Activated T-helper 1 cell treated with anti-CD3 and anti-CD28 coated beads, Interleukin-12 subunit alpha, Interleukin-12 subunit beta, Interleukin-2, Interleukin-4 antibody, amounts not matched to agents 30 ng/mL and 10 ng/mL and 1 ng/mL, durations not matched to agents 14 hours and 24 hours and 36 hours (primary cell): ENCODE measurements around the gene RPS8. TPM values are rescaled to one million over a fixed set of nuclear protein-coding genes. Genes with fewer than 3 reads are reported as not detected.
"Not testable (repeated sequence)": the region's sequence is repeated elsewhere in the genome, so short reads cannot be mapped to it uniquely, and the experiment has no call there.

ENCODE experiments used
- DNase-seq: peaks from one replicate; pipeline ENCODE4 v3.0.0; 2021; ENCODE audit warnings: low spot score
- H3K27ac Mint-ChIP-seq: one replicate; pipeline ENCODE4 v1.8.0; 2021; ENCODE audit warnings: mild to moderate bottlenecking, mixed read lengths
- H3K27me3 Mint-ChIP-seq: one replicate; pipeline ENCODE4 v1.8.0; 2022; ENCODE audit warnings: mild to moderate bottlenecking, moderate library complexity, mixed read lengths; ENCODE audit not compliant: insufficient read depth
- H3K36me3 Mint-ChIP-seq: one replicate; pipeline ENCODE4 v1.8.0; 2021; ENCODE audit warnings: low read depth, mixed read lengths
- H3K4me1 Mint-ChIP-seq: one replicate; pipeline ENCODE4 v1.8.0; 2021; ENCODE audit warnings: low read depth, mixed read lengths
- H3K4me3 Mint-ChIP-seq: one replicate; pipeline ENCODE4 v1.8.0; 2021; ENCODE audit warnings: mild to moderate bottlenecking, moderate library complexity, mixed read lengths
- H3K9me3 Mint-ChIP-seq: one replicate; pipeline ENCODE4 v1.8.0; 2021; ENCODE audit warnings: mixed read lengths
- intact Hi-C: fragments of 100-400 bp; cut with micrococcal nuclease; formaldehyde crosslinking; loops from one replicate; pipeline ENCODE4 v1.15.1; 2024
- total RNA-seq: library from RNA; stranded (reverse); gene quantifications from 2 replicates; pipeline ENCODE4 v1.2.3, GENCODE V29; 2022

RPS8 gene
- total RNA-seq, 1 donor from 2014 or later, result 2,172 TPM

DNA sequence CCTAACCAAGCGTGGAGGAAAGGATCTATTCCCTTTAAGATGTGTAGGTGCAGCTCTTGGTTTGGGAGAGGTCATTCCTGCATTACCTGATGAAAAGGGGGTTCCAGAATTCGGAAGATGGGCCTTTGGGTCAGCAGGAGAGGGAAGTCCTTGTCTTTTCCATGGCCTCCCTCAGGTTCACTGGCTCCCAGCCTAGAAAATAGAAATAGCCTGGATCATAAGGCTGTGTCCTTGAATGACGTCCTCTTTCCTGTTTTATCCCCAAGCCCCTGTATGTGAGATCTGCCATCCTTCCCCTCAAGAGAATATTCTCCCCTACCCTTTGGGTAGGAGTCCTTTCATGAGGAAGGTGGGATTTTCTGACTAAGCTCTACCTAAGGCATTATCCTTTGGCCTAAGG, 14.5 kb upstream of the RPS8 start:
- intact Hi-C loops, result no loop called here
- H3K27ac Mint-ChIP-seq, result no peak overlapping the region
- H3K4me3 Mint-ChIP-seq, result no peak overlapping the region
- no peaks in the 10 kb centered on the region for H3K27me3 Mint-ChIP-seq
- DNase-seq, result no peak
- H3K4me1 Mint-ChIP-seq, result peaks cover 4% of the 10 kb centered on the region
- peaks cover 52% of the 10 kb centered on the region for H3K36me3 Mint-ChIP-seq
- H3K9me3 Mint-ChIP-seq, result no peaks in the 10 kb centered on the region

DNA sequence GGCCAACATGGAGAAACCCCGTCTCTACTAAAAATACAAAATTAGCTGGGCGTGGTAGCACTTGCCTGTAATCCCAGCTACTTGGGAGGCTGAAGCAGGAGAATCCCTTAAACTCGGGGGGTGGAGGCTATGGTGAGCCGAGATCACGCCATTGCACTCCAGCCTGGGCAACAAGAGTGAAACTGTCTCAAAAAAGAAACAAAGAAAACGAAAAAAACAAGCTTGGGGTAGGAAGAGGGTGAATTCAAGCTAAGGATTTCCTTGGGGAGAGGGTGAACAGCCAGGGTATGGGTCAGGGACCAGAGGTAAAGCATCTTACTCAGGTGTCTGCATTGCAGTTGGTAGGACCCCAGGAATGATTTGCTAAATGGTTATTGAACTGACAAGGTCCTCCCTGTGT, 8.9 kb upstream of the RPS8 start:
- intact Hi-C loops, H3K27me3 Mint-ChIP-seq, H3K4me1 Mint-ChIP-seq, H3K27ac Mint-ChIP-seq, DNase-seq, H3K4me3 Mint-ChIP-seq, H3K9me3 Mint-ChIP-seq: not testable (repeated sequence)
- peaks cover 27% of the 10 kb centered on the region for H3K36me3 Mint-ChIP-seq

DNA sequence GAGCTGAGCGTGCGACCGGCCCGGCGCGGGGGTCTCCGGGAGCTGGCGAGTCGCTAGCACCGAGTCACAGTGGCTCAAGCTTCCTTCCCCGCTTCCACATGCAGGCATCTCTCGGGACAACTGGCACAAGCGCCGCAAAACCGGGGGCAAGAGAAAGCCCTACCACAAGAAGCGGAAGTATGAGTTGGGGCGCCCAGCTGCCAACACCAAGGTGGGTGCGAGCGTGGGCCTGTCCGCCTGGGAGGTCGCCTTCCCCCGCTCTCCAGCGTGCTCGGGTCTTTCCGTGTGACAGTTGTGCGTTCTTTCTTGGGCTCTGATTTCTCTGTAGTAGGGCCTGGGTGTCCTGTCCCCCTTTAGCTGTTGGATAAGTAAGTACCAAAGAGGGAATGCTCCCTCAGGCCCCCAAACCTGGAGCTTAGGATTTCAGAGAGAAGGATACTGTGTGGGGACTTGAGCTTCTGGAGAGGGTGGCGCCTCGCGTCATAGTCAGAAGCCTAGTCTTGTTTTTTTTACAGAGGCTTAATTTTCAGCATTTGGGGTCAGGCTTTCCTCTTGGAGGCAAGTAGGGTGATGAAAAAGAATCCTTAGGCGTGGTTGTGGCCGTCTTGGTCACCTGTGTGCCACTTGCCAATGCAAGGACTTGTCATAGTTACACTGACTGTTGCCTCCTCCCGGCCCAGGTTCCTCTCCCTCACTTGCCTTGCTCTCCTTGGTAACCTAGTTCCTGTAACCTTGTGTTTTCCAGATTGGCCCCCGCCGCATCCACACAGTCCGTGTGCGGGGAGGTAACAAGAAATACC, 790 bp downstream of the RPS8 start:
- no peak for DNase-seq
- intact Hi-C loops, result loop anchor here (1.0 to 5.0 kb wide), 9 partner anchors 10 to 911 kb away; partner anchors contain the start of genes BTBD19, GPBP1L1, KIF2C and PLK3
- Mint-ChIP-seq H3K27me3 (no peaks in the 10 kb centered on the region), H3K9me3 (no peaks in the 10 kb centered on the region), H3K27ac (peak overlapping the region; percentile 91), H3K4me1 (peaks cover 27% of the 10 kb centered on the region), H3K4me3 (peak overlapping the region; percentile 88), H3K36me3 (peaks cover 52% of the 10 kb centered on the region)

DNA sequence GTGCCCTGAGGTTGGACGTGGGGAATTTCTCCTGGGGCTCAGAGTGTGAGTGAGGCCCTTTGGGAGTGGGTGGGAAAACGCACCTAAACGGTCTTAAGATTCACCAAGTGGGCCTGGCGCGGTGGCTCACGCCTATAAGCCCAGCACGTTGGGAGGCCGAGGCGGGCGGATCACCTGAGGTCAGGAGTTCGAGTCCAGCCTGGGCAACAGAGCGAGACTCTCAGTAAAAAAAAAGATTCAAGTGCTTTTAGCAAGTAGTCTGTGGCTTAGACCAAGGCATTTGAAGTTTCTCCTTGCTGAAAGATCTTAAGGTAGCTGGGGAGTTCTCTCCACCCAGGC, 1.4 kb downstream of the RPS8 start:
- no peak for DNase-seq
- Mint-ChIP-seq H3K36me3 (peaks cover 57% of the 10 kb centered on the region), H3K4me1 (peaks cover 33% of the 10 kb centered on the region), H3K4me3 (peak overlapping the region; percentile 88), H3K27ac (peak overlapping the region; percentile 91), H3K9me3 (no peaks in the 10 kb centered on the region), H3K27me3 (no peaks in the 10 kb centered on the region)
- intact Hi-C loops, result loop anchor here (5.0 kb wide), 1 partner anchor 911 kb away; the partner anchor contains the start of genes GPBP1L1 and TMEM69

DNA sequence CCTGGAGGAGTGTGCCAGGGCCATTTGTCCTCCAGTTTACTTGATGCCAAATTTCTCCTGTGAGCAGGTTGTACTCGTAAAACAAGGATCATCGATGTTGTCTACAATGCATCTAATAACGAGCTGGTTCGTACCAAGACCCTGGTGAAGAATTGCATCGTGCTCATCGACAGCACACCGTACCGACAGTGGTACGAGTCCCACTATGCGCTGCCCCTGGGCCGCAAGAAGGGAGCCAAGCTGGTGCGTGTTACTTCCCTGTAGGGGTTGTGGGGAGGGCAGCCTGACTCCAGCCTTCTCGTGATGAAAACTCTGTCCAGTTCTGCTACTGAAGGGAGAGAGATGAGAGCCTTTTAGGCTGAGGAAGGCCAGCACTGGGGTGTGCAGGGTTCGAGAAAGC, 2.2 kb downstream of the RPS8 start:
- Mint-ChIP-seq H3K27me3 (no peaks in the 10 kb centered on the region), H3K4me1 (peaks cover 33% of the 10 kb centered on the region), H3K27ac (peak overlapping the region; percentile 42), H3K9me3 (no peaks in the 10 kb centered on the region), H3K4me3 (peak overlapping the region; percentile 88), H3K36me3 (peaks cover 61% of the 10 kb centered on the region)
- no peak for DNase-seq
- intact Hi-C loops, result loop anchor here (5.0 kb wide), 1 partner anchor 910 kb away; the partner anchor contains the start of genes GPBP1L1 and TMEM69

DNA sequence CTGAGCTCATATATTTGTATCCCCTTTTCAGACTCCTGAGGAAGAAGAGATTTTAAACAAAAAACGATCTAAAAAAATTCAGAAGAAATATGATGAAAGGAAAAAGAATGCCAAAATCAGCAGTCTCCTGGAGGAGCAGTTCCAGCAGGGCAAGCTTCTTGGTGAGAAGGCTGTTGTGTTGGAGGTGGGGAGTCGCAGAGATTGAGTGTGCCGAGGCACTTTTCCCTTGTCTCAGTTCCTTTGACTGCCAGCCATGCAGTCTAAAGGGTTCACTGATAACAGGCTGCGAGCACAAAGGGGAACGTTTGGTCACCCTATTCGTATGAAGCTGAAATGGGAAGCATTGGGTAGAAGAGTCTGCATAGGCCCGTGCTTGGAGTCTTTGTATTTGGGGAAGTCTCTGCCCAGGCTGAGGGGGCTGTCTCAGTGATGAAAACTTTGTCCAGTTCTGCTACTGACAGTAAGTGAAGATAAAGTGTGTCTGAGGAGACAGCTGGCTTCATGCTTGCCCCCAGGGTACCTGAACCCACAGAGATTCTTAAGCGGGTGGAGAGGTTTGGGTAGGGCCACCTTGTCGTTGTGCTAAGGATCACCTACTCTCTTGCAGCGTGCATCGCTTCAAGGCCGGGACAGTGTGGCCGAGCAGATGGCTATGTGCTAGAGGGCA, 2.8 kb downstream of the RPS8 start:
- no peak for DNase-seq
- Mint-ChIP-seq H3K4me1 (peaks cover 36% of the 10 kb centered on the region), H3K4me3 (peak overlapping the region; percentile 88), H3K36me3 (peaks cover 63% of the 10 kb centered on the region), H3K27ac (peak overlapping the region; percentile 42), H3K9me3 (no peaks in the 10 kb centered on the region), H3K27me3 (no peaks in the 10 kb centered on the region)
- intact Hi-C loops, result loop anchor here (5.0 kb wide), 1 partner anchor 909 kb away; the partner anchor contains the start of genes GPBP1L1 and TMEM69

DNA sequence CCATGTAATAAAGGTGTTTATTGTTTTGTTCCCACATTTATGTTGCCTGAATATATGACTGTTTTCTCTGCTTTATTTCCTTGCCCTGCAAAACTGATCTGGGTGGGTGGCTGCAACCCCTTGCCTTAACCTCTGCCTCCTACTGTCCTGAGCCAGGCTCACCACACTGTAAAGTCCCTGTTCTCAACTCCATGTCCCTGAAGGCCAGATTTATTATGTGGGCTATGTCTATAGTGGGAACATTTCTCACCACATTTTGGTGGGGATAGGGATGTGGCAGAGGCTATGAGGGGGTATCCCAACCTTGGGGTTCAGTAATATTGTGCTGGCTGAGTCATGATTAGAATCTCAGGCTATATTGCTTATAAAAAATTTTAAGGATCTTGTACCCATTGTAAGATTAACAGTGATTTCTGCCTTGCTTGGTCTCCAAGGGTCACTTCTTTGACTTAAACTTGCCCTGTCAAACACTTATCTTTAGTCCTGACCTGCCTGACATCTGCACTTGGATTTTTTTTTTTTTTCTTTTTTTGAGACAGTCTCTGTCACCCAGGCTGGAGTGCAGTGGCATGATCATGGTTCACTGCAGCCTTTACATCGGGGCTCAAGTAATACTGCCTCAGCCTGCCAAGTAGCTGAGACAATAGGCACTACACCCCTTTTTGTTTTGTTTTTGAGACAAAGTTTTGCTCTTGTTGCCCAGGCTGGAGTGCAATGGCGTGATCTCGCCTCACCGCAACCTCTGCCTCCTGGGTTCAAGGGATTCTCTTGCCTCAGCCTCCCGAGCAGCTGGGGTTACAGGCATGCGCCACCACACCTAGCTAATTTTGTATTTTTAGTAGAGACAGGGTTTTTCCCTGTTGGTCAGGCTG, 3.6 kb downstream of the RPS8 start:
- no peaks in the 10 kb centered on the region for H3K27me3 Mint-ChIP-seq
- no peaks in the 10 kb centered on the region for H3K9me3 Mint-ChIP-seq
- no peak for DNase-seq
- peak overlapping the region; percentile 88 for H3K4me3 Mint-ChIP-seq
- peaks cover 44% of the 10 kb centered on the region for H3K4me1 Mint-ChIP-seq
- H3K36me3 Mint-ChIP-seq, result peaks cover 64% of the 10 kb centered on the region
- intact Hi-C loops, result loop anchor here (5.0 kb wide), 1 partner anchor 908 kb away; the partner anchor contains the start of genes GPBP1L1 and TMEM69
- H3K27ac Mint-ChIP-seq, result peak overlapping the region; percentile 81

DNA sequence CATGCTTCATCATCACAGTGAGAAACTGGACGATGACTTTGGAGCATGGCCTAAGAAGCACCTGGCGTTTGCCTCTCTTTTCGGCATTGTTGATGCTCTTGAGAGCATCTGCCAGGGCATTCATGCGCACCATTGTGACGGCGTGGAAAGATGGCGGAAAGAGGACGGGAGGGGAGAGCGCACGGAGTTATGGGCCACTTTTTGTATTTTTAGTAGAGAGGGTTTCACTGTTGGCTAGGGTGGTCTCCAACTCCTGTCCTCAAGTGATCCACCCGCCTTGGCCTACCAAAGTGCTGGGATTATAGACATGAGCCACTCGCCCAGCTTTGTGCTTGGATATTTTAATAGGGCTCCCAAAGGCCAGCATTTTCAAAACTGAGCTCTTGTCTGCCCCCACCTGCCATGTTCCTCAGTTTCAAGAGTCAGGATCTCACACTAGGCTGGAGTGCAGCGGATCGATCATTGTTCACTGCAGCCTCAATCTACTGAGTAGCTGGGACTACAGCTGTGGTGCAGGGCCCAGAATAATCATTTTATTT, 5.3 kb downstream of the RPS8 start:
- Mint-ChIP-seq H3K27me3 (no peaks in the 10 kb centered on the region), H3K4me1 (peaks cover 56% of the 10 kb centered on the region), H3K36me3 (peaks cover 59% of the 10 kb centered on the region), H3K4me3 (no peak overlapping the region), H3K27ac (no peak overlapping the region), H3K9me3 (no peaks in the 10 kb centered on the region)
- no peak for DNase-seq
- intact Hi-C loops, result loop anchor here (10.0 kb wide), 1 partner anchor 1936 kb away; the partner anchor contains the start of gene ZNF691

DNA sequence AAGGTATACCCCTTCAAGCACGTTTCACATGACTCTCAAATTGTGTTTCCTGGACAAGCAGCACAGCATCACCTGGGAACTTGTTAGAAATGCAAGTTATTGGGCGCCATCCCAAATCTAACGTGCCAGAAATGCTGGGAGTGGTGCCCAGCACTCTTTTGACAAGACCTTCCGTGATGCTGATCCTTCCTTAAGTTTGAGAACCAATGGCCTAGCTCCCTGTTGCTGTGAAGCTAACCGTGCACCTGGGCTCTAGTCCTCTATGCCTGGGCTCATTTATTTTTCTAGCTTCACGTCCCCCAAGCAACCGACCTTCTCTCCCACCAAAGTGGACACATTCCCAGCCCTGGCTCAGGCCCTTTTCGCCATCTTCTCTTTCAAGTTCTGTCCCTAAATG, 8.4 kb downstream of the RPS8 start:
- Mint-ChIP-seq H3K4me1 (peaks cover 48% of the 10 kb centered on the region), H3K36me3 (peaks cover 31% of the 10 kb centered on the region), H3K27ac (peak overlapping the region; percentile 11), H3K4me3 (peak overlapping the region; percentile 41), H3K9me3 (no peaks in the 10 kb centered on the region), H3K27me3 (no peaks in the 10 kb centered on the region)
- intact Hi-C loops, result loop anchor here (2.0 to 10.0 kb wide), 2 partner anchors 53 to 1939 kb away; partner anchors contain the start of genes RNU5D-1 and ZNF691
- no peak for DNase-seq

DNA sequence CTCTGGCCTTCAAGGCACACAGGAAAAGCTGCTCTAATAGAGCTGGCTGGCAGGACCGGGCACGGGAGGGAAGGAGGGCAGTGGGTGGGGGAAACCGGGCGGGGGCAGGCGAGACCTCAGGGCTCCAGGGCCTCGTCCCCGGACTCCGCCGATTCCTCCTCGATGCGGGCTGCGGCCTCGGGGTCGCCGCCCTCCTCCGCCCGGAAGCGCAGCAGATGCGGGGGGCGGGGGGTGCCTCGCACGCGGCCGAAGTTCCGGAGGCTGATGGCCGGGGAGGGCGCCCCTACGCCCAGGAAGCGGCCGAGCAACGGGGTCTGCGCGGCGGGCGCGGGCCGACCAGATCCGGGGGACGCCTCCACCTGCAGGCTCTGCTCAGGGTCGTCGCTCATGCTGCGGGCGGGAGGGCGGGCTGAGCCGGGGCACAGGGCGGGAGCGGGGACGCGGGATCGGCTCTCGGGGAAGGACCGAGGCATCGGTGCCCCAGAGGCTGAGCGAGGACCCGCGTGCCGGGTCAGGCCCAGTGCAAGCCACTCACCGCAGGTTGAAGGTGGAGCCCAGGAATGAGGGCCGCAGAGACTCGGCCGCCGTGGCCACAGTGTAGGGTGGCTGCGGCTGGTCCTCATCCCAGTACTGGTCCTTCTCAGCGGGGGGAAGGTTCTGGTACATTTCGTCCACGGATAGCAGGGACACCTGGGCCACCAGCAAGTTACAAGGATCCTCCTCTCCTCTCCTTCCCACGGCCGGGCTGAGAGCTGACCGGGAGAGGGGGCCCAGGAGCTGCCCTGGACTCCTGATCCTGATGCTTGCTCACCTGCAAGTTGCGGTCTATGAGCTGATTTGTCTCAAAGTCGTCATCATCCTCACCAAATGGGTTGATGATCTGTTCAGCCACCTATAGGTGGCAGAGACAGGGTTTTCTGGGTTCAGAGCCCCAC, 9.0 kb downstream of the RPS8 start:
- no peaks in the 10 kb centered on the region for H3K27me3 Mint-ChIP-seq
- peak overlapping the region; percentile 55 for H3K27ac Mint-ChIP-seq
- intact Hi-C loops, result loop anchor here (2.0 to 10.0 kb wide), 2 partner anchors 54 to 1940 kb away; partner anchors contain the start of genes RNU5D-1 and ZNF691
- H3K4me1 Mint-ChIP-seq, result peaks cover 42% of the 10 kb centered on the region
- H3K9me3 Mint-ChIP-seq, result no peaks in the 10 kb centered on the region
- peaks cover 26% of the 10 kb centered on the region for H3K36me3 Mint-ChIP-seq
- DNase-seq, result no peak
- peak overlapping the region; percentile 80 for H3K4me3 Mint-ChIP-seq

DNA sequence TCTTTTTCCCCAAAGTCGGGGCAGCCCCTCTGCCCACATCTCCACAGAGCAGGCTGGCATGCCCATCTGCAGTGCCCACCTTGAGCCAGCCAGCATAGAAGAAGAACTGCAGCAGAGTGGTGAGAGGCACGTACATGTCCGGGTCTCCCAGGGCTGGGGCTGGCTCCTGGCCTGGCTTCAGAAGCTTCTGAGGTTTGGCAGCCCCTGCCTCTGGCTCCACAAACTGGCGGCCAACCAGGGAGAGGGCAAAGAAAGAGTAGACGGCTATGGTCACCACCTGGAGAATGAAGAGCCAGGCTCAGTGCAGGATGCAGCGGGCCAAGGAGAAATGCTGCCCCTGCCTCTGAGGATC, 9.7 kb downstream of the RPS8 start:
- H3K36me3 Mint-ChIP-seq, result peaks cover 24% of the 10 kb centered on the region
- intact Hi-C loops, result loop anchor here (2.0 to 10.0 kb wide), 2 partner anchors 54 to 1940 kb away; partner anchors contain the start of genes RNU5D-1 and ZNF691
- DNase-seq, result no peak
- H3K9me3 Mint-ChIP-seq, result no peaks in the 10 kb centered on the region
- H3K27me3 Mint-ChIP-seq, result no peaks in the 10 kb centered on the region
- peaks cover 42% of the 10 kb centered on the region for H3K4me1 Mint-ChIP-seq
- peak overlapping the region; percentile 55 for H3K27ac Mint-ChIP-seq
- H3K4me3 Mint-ChIP-seq, result peak overlapping the region; percentile 80
